Kidney (tissue), 22 donors: ENCODE measurements around the gene TBC1D9. TPM values are rescaled to one million over a fixed set of nuclear protein-coding genes. Genes with fewer than 3 reads are reported as not detected.
A peak's percentile ranks its signal among the peaks of the same experiment; 100 is the strongest.

Experiments
- DNase-seq, 5 donors: peaks; one replicate each; pipeline ENCODE4 v3.0.0-alpha.2; 2013 to 2020
- FAIRE-seq: peaks from 2 replicates; lab custom pipeline; 2012; peaks lifted over from hg19 to GRCh38; lab: Jason Lieb, UNC
- H3K27ac ChIP-seq, 2 donors: one replicate each; pipeline ENCODE4 v1.7.0; 2013; ENCODE audit warnings: low read depth in 2 of 2, low read length in 2 of 2, inconsistent platforms in 1 of 2
- H3K27me3 ChIP-seq: one replicate; pipeline ENCODE4 v1.7.1; 2013; ENCODE audit warnings: low read length, inconsistent platforms; ENCODE audit not compliant: control insufficient read depth, insufficient read depth
- H3K36me3 ChIP-seq, 3 donors: one replicate each; pipeline versions ENCODE4 v1.7.0 to v1.7.1; 2013; ENCODE audit warnings: low read length in 3 of 3, control low read depth in 1 of 3, inconsistent platforms in 1 of 3; ENCODE audit not compliant: insufficient read depth in 3 of 3, control insufficient read depth in 2 of 3
- H3K4me1 ChIP-seq, 3 donors: one replicate each; pipeline versions ENCODE4 v1.7.0 to v1.7.1; 2013; ENCODE audit warnings: low read length in 3 of 3, inconsistent platforms in 1 of 3, low read depth in 1 of 3; ENCODE audit not compliant: control insufficient read depth in 2 of 3, insufficient read depth in 2 of 3
- H3K4me3 ChIP-seq, 3 donors: one replicate each; pipeline versions ENCODE4 v1.7.0 to v1.8.1; 2013; ENCODE audit warnings: low read length in 3 of 3, control low read depth in 1 of 3, inconsistent platforms in 1 of 3
- H3K9ac ChIP-seq, 3 donors: one replicate each; pipeline versions ENCODE4 v1.7.0 to v1.7.1; 2013; ENCODE audit warnings: low read length in 3 of 3, control low read depth in 1 of 3, inconsistent platforms in 1 of 3
- H3K9me3 ChIP-seq, 3 donors: one replicate each; pipeline versions ENCODE4 v1.7.0 to v1.7.1; 2013; ENCODE audit warnings: low read length in 3 of 3, control low read depth in 1 of 3, inconsistent platforms in 1 of 3; ENCODE audit not compliant: control insufficient read depth in 2 of 3, insufficient read depth in 1 of 3
- intact Hi-C: fragments of 100-400 bp; cut with DNase I; formaldehyde crosslinking; loops from one replicate; pipeline ENCODE4 v1.11.1; 2022
- long read RNA-seq, 10 donors: library from polyadenylated mRNA in 1 of 10; unstranded in 1 of 10; transcript quantifications; one replicate each; pipeline ENCODE4 v2.0.0 and lab custom pipeline, GENCODE V29; 2021 to 2026
- polyA plus RNA-seq: library from polyadenylated mRNA; stranded (reverse); fragments of 350-450 nt; fragmentation: Illumina TruSeq; extraction: RNeasy Lipid Tissue Mini Kit (QIAGEN cat#74804); gene quantifications from one replicate; pipeline ENCODE4 v1.2.3, GENCODE V29; 2014; ENCODE audit warnings: low read depth, low replicate concordance; ENCODE audit not compliant: insufficient read depth
- total RNA-seq: library from RNA; stranded (reverse); fragmentation: NEBNext Ultra II Directional; extraction: Animal tissue kit (Norgen Biotek cat#: 25700); gene quantifications from one replicate; pipeline ENCODE4 v1.2.1, GENCODE V29; 2021
- TF ChIP-seq, protein P1 (sequence below): IDR thresholded peaks from 3 replicates; pipeline ENCODE4 v1.5.1; 2012; ENCODE audit warnings: mild to moderate bottlenecking, moderate library complexity, borderline replicate concordance; ENCODE audit not compliant: insufficient read depth; ENCODE audit errors: extremely low read depth
- donor health status: control.
- donor health status: control.
- donor health status: control.
- donor health status: control.
- donor health status: control.
- donor health status: DM: yes; HTN: yes; CAD: no.
- donor health status: Normal renal cell carcinoma (clear cell type).

TBC1D9 gene
- 38.6 TPM for total RNA-seq
- 14.4 TPM for polyA plus RNA-seq
- long read RNA-seq, donor 1, full-length matches to known transcripts = 2 of 2 reads
- long read RNA-seq, donor 1, partial matches to known transcripts = 0 of 2 reads
- long read RNA-seq, donor 1, other reads (novel, unspliced or antisense) = 0 of 2 reads
- long read RNA-seq, donor 2, full-length matches to known transcripts = 1 of 6 reads
- long read RNA-seq, donor 2, partial matches to known transcripts = 5 of 6 reads
- long read RNA-seq, donor 2, other reads (novel, unspliced or antisense) = 0 of 6 reads
- long read RNA-seq, donor 3, full-length matches to known transcripts = 2 of 2 reads
- long read RNA-seq, donor 3, partial matches to known transcripts = 0 of 2 reads
- long read RNA-seq, donor 3, other reads (novel, unspliced or antisense) = 0 of 2 reads
- long read RNA-seq, donor 4, full-length matches to known transcripts = 1 of 6 reads
- long read RNA-seq, donor 4, partial matches to known transcripts = 5 of 6 reads
- long read RNA-seq, donor 4, other reads (novel, unspliced or antisense) = 0 of 6 reads
- long read RNA-seq, donor 5 = 0 reads
- long read RNA-seq, donor 6 = 0 reads
- long read RNA-seq, donor 7, full-length matches to known transcripts = 7 of 20 reads
- long read RNA-seq, donor 7, partial matches to known transcripts = 9 of 20 reads
- long read RNA-seq, donor 7, other reads (novel, unspliced or antisense) = 4 of 20 reads
- long read RNA-seq, donor 8, full-length matches to known transcripts = 2 of 2 reads
- long read RNA-seq, donor 8, partial matches to known transcripts = 0 of 2 reads
- long read RNA-seq, donor 8, other reads (novel, unspliced or antisense) = 0 of 2 reads
- long read RNA-seq, donor 9, full-length matches to known transcripts = 2 of 2 reads
- long read RNA-seq, donor 9, partial matches to known transcripts = 0 of 2 reads
- long read RNA-seq, donor 9, other reads (novel, unspliced or antisense) = 0 of 2 reads
- long read RNA-seq, donor 10, full-length matches to known transcripts = 3 of 3 reads
- long read RNA-seq, donor 10, partial matches to known transcripts = 0 of 3 reads
- long read RNA-seq, donor 10, other reads (novel, unspliced or antisense) = 0 of 3 reads

- Histone ChIP-seq H3K27ac (peak within 1 kb of the TSS; percentile 95 to 99), H3K4me3 (peak within 1 kb of the TSS; percentile 39 to 73 (median 68)), H3K4me1 (peaks cover 0 to 7% (median 0%) of the 10 kb centered on the region in 3 donors), H3K9me3 (no peaks in the 10 kb centered on the region), H3K9ac (peak within 1 kb of the TSS; percentile 63 to 97 (median 86)), H3K27me3 (no peaks in the 10 kb centered on the region), H3K36me3 (no peaks in the 10 kb centered on the region)
- peak; percentile 49 for FAIRE-seq
- peak; percentile 92 to 97 (median 94) for DNase-seq
- intact Hi-C loops = no loop called here
- TF ChIP-seq, protein P1, sequence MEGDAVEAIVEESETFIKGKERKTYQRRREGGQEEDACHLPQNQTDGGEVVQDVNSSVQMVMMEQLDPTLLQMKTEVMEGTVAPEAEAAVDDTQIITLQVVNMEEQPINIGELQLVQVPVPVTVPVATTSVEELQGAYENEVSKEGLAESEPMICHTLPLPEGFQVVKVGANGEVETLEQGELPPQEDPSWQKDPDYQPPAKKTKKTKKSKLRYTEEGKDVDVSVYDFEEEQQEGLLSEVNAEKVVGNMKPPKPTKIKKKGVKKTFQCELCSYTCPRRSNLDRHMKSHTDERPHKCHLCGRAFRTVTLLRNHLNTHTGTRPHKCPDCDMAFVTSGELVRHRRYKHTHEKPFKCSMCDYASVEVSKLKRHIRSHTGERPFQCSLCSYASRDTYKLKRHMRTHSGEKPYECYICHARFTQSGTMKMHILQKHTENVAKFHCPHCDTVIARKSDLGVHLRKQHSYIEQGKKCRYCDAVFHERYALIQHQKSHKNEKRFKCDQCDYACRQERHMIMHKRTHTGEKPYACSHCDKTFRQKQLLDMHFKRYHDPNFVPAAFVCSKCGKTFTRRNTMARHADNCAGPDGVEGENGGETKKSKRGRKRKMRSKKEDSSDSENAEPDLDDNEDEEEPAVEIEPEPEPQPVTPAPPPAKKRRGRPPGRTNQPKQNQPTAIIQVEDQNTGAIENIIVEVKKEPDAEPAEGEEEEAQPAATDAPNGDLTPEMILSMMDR = no peak
Observed at GRCh38 chr4:140756319-140757231, at the start of gene TBC1D9. TSS of gene TBC1D9 (minus strand) at chr4:140756385. CDS start at chr4:140756045, 340 bp downstream.

GRCh38 chr4:140805293-140805692, 49.1 kb upstream of the TBC1D9 start:
- intact Hi-C loops = no loop called here
- TF ChIP-seq, protein P1 = no peak
- no peak for FAIRE-seq

GRCh38 chr4:140802591-140802990, 46.4 kb upstream of the TBC1D9 start:
- H3K4me3 ChIP-seq = no peak overlapping the region
- H3K36me3 ChIP-seq = no peaks in the 10 kb centered on the region
- TF ChIP-seq, protein P1 = no peak
- H3K27ac ChIP-seq = no peak overlapping the region
- intact Hi-C loops = no loop called here
- no peaks in the 10 kb centered on the region for H3K27me3 ChIP-seq
- no peak for FAIRE-seq
- no peaks in the 10 kb centered on the region for H3K4me1 ChIP-seq
- H3K9ac ChIP-seq = no peak overlapping the region
- DNase-seq = no peak
- H3K9me3 ChIP-seq = no peaks in the 10 kb centered on the region

More at GRCh38 chr4:140805293-140805692, 49.1 kb upstream of the TBC1D9 start:
- Histone ChIP-seq H3K4me1 (peaks cover 0 to 3% (median 0%) of the 10 kb centered on the region in 3 donors), H3K36me3 (no peaks in the 10 kb centered on the region), H3K9ac (no peak overlapping the region), H3K27me3 (no peaks in the 10 kb centered on the region), H3K27ac (no peak overlapping the region), H3K4me3 (no peak overlapping the region), H3K9me3 (no peaks in the 10 kb centered on the region)
- DNase-seq = no peak
